HG03196 (cell line): Measurements from ENCODE around the gene ERN1.

Experiments
- ATAC-seq: cut with Tn5 transposase; IDR thresholded peaks from one replicate; pipeline ENCODE4 v1.9.1; 2021; ENCODE audit not compliant: unreplicated experiment

Gene ERN1

DNA sequence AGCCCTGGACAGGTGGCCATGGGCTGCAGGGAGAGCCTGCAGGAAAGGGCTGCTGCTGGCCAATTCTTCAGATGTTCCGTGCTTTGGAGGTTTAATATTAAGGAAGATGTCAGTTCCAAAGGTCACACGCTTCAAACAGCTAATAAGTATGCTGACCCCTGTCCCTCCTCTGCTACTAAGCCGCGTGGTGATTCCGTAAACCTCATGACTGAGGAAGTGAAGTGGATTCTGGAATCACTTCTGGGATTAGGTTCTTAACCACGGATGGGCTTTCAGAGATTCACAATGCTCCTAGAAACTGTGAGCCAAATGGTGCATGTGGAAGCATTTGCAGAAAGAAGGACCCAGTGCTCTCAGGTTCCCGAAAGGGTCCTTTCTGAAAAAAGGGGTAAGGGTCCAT, 28.5 kb upstream of the ERN1 start:
- ATAC-seq = no peak

DNA sequence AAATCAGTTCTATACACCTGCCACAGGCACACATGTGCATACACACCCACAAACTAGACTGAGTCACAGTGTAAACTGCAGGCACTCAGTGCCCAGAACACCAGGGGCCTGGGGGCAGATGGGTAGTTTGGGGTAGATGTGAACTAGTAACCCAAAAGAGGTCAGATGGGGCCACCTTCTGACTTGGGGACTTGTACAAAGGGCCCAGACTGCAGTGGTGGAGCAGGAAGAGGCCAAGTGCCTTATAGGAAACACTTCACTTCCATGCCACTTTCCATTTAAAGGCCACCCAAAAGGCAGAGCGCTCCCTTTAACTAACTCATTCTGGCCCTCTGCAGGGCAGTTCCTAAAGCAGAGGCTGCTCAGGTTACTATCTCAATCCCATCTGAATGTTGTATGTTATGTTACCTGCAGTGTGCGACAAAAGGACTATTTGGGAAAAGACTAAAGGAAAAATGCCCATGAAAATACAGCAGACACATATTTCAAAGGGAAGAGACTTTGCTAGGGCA, 27.8 kb upstream of the ERN1 start:
- ATAC-seq = no peak

DNA sequence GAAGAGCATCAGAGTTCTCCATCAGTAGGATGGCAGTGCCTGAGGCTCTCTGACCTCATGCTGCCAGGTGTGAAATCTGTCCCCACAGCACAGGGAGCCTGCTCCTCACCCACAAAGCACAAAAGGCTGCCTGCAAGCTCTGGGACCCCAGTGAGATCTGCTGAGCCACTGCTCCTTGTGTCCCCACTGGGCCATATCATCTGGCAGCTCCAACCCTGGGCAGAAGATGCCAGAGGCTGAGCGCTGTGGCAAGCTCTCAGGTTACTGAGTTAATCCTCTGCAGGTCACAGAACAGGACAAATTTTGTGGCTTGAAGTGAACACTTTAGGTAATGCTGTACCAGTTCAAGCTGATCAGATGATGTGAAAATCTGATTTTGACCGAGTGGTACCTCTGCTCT, 26.7 kb upstream of the ERN1 start:
- ATAC-seq = no peak

DNA sequence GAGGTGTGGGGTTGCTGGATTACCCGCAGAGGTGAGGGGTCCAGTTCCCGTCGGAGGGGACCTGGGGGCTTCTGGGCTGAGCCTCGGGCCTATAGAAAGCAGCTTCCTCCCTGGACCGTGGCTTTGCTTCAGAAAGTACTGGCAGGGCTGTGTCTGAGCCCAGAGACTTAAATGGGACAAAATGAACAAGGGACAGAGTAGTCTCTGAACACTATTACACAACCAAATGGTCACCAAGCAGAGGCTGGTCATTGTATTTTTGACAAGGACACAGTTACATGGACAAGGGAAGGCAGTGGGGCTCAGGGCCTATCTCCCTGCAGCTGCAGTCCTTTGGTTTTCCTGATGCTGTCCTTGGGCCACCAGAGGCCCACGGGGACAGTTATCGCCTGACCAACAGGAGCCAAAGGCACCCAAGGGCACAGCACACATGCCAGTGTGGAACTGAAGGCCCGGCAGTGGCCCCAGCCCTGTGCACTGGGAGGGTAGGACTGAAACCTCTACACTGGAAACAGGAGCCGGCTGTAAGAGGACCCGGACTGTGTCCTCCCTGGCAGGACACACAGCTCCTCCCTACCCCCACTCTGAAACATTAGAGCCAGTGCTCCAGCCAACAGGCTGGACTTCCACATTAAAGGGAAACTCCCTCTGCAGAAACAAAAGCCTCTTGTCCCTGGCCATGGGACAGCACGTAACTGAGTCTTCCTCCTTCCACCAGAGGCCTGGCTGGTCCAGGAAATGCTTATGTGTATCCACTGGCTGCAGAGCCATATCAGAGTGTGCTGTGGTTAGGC, 26.0 kb upstream of the ERN1 start:
- ATAC-seq = no peak

DNA sequence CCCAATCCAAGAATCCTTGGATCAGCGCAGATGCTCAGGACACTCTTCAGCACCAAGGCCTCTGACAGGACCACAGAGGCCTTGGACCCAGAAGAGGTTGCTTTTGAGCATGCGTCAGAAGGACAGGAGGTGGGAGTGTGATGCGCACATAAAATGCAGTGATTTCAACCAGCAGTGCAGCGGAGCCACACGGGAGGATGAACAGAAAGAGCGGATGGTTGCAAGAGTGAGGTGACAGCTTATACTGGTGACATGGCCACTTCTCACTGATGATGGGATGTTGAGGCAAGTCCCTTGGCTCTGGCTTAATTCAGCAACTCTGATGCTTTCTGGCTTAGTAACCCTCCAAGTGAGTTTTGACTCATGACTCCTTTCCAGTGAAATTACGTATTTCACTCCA, 25.2 kb upstream of the ERN1 start:
- no peak for ATAC-seq

DNA sequence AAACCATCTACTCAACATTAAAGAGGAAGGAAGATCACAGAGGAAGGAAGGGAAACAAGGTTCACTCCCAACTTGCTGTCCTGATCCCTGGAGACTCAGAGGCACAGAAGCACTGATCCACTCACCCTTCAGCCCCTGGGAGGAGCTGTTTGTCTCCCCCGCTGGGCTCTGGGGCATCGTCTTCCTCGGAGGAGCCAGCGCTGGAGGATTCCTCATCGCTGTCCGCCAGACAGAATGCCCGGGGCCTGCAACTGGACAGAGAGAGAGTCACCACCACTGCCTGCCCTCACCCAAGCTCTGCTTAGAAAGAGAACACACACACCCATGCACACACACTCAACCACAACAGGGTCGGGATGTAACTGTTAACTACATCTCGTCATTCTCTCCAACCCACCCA, 24.8 kb upstream of the ERN1 start:
- ATAC-seq = no peak

DNA sequence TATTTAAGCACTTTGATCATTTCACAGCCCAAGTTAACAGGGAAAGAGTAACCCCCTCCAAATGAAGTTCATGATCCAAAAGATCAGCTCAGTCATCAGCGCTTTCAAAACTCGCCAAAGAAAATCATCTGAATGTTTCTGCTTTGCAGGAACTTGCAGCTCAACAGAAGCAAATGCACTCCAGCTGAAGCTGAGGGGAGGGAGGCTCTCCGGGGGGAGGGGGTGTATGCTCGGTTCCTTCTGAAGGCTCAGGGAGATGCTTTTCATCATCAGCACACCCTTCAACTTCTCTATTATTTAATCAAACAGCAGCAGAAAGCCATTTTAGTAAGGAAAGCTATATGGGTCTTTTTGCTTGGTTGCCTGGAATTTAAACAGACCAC, 24.4 kb upstream of the ERN1 start:
- no peak for ATAC-seq

DNA sequence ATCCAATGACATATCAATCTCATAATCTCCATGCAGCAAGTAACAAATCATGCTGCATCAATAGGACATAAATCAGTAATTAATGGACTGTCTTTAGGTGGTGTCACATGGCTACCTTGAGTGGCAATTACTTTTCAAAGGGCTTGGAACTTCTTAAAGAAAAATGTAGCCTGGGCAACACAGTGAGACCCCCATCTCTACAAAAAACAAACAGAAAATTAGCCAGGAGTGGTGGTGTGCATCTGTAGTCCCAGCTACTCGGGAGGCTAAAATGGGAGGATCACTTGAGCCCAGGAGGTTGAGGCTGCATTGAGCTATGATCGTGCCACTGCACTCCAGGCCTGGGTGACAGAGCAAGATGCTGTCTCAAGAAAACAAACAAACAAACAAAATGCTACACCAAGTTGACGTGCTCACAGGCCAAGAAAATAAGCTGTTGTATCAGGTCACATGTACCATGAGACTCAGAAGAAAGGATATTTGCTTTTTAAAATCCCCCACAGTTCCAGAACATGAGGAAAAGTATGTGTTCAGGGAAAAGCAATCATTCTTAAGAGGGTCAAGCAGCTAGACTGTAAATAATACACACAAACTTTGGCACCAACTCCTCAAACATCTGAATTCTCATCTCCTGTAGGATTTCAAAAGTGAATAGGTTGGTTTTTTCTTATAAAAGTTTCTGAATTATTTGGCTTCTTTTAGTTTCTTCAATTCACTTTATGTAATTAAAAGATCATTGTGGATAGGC, 23.8 kb upstream of the ERN1 start:
- ATAC-seq = no peak

DNA sequence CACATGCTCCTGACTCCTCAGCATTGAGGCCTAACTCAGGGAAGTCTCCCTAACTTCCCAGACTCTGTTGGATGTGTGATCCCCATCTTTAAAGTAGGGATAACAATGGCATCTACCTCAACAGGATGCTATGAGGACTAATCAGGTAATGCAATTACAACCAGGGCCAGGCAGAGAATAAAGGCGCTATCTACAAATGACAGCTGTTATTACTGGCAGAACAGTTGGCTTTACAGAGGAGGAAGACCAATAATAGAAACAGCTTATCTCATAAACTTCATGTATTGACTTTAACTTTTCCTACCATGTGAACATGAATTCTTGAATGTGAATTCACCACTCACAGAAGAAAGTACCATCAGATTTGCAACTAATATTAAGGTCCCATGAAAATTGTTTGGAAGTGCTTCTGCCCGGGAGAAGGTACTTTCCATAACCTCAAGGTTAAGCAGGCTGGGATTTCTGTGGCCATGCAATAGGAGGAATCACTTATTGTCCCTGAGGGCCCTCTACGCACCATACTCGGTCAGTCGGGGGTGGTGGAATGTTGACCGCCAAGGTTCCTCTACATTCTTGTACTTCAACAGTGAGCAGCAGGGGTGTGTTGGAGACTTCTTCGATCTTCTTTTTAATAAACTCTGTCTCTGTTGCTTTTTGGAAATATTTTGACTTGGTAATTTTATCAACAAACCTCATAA, 22.6 kb upstream of the ERN1 start:
- ATAC-seq = no peak

DNA sequence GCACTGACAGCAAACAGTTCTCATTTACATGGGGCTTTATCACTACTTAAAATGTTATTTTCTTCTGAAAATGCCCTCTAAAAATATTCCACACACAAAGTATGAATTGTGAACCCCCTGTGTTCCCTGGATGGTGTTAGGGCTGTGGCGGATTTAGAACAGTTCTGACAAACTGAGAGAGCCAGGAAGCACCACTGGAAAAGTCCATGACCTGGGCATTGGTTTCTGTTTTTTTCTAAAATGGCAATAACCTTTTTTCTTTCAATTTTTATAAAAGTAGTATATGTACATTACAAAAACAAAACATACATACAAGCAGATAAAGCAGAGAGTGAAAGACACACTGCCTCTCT, 21.0 kb upstream of the ERN1 start:
- no peak for ATAC-seq

DNA sequence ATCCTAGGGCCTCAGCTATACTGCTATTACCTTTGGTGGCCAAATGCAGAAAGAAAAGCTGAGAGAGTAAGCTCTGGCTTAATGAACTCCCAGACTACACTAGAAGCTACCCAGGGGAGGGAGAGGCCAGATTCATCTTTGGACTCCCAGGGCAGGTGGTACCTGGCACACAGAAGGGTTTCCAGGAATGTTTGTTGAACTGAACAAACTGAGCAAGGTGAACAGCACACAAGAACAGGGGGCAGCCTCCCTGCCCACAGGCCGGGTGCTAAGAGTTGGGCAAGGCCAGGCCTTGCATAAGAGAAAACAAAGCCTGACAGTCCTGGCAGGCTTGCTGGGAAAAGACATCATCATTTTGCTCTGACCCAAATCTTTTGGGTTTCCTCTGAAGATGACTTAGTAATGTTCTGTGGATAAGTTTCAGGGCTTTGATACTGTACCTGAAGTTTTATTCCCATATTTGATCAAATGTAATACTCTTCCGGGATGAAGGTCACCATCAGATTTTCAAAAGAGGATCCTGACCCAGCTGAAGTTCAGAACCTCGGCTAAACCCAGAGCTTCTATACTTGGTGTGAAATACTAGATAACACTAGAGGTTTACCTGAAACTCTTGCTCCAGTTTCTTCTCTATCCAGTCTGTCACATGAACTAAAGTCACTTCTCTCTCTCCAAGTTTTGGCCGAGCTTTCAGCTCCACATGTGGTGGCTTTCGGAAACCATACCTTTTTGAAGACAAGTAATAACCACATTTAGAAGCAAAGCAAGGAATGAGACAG, 20.5 kb upstream of the ERN1 start:
- ATAC-seq = no peak

DNA sequence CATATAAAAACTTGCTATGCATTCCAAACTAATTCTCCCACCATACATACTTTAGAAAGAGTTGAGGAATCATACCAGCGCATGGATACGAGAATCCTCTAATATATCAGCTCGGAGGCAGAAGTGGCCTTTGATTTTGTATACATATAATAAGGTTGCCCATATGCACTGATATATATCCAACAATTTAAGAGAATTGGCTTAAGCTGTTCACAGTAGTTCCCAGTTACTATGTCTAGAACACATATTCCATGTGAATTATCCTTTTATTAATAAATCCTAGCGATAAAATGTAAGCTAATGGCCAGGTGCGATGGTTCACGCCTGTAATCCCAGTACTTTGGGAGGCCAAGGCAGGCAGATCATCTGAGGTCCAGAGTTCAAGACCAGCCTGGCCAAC, 19.3 kb upstream of the ERN1 start:
- ATAC-seq = no peak

DNA sequence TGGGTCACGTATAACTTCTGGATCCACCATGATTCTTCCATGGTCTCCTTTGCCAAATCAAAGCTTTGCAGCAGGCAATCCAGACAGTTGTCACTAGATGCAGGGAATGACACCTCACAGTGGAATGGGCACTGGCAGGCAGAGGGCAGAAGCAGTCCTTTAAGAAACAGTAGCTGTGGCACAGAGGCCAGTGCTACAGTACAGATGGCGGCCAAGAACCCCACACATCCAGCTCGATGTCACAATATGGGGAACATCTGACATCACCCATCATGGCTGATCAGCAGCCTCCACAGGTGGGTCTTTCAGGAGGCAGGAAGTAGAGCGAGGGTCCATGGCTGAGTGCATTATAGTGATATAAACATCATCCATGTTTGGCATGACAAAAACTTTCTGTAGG, 18.8 kb upstream of the ERN1 start:
- no peak for ATAC-seq

DNA sequence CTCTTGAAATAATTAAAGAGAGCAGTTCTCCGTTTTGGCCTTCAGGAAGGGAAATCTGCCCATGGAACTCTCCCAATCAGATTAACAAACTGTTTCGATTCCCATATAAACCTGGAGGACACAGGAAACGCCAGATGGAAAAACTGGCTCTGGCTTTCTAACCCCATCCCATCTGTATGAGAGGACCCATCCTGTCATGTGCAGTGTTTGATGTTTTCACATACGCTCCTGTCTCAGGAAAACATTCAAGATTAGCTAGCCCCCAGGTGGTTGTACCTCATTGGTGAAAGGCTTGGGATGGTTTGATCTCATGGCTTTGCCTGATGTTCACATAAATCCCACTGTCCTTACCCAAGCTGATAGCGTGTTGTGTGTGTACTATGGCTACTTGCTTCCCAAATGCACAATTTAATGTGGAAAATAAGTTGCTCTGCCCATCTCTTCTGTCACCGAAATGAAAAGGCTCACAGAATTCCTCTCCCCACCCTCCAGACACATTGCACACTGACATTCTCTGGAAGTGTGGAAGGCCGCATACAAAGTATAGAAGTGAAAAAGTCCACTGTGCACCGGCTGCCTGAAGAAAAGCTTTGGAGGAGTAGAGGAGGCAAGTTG, 18.2 kb upstream of the ERN1 start:
- ATAC-seq = no peak

DNA sequence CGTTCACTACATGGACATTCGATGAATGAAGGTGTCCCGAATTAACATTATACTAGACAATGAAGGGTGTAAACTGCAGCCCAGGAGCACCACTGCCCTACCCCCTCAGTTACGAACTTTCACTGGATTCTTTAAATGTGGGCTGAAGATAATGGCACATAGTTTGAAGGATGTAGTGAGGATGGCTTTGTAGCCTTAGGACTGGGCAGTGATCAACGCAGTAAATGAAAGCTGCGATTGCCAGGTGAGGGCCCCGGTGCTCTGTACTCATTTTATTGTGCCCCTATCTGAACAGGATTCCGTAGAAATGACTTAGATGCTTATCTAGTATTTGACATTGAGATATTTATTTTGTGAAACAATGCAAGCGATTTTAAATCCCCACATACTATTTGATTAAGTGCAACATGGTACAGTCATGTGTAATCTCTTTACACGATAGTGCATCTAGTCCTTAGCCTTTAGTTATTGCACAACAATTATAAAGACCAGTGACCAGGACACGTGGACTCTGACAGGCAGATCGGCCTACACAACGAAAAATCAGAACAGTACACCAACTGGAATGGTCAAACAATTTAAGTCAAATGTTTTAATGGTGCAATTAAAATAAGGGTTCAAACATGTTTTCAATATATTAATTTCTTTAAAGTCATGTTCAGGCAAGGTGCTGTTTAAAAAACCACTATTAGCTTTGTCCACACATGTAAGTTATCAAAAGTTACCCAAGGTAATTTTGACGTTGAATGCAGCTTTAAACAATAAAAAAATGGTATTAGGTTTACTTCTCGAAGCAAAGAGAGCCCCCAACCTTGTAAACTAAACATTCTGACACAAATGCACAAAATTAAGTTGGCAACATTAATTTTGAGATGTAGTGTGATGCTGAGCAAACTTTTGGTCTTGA, 17.4 kb upstream of the ERN1 start:
- no peak for ATAC-seq

DNA sequence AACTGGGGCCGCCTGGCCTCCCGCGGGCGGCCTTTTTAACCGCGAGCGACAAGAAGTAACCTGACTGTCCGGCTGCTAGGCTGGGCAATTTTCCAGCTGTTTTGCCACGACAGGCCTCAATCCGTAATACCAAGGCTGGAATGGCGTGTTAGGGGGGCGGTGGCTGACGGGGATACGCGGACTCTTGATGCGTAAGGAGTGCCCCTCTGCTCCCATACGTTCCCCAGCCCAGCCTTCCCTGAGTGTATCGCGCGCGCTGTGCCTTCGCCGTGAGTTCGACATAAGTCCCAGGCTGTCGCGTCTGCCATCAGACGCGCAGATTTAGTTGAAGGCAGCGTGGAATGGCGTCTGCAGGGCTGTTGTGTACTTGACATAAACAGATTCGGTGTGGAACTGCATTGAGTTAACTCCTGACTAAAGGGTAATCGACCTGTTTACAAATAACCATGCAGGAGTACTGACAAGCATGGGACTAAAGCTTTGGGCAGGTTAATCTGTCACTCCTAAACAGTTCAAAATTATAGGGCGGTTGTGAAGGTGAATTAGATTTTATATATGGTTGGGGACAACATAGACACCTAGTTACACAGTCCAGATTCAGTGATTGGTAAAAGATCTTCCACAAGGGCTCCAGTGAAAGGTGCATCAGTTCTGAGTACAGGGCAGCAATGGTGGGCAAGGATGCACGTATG, 16.6 kb upstream of the ERN1 start:
- ATAC-seq = peak; percentile 8

DNA sequence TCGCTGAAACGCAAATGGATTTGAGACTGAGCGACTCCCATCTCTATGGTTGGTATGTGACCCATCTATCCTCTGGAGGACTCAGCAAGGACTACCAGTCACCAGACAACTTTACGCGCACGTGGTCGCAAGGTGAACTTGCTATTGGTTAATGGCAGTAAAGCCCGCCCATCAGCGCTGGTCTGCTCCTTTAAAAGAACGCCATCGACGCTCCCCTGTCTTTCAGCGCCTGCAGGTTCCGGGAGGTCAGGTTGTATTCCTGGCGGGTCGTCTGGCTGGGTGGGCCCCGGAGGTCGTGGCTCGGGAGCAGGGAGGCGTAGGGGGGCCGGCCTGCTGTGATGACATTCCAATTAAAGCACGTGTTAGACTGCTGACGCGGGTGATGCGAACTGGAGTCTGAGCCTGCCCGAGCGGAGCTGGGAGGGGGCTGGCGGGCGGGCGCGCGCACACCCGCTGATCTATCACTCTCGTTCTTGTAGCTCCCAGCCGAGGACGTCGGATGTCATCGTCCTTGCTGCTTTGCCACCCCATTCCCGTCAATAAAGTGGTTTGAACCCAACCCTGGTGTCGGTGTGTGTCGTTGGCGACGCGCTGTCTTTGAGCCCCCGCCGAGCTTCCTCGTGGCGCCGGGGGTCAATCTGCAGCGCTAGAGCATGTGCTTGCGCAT, 15.9 kb upstream of the ERN1 start:
- peak; percentile 90 for ATAC-seq

DNA sequence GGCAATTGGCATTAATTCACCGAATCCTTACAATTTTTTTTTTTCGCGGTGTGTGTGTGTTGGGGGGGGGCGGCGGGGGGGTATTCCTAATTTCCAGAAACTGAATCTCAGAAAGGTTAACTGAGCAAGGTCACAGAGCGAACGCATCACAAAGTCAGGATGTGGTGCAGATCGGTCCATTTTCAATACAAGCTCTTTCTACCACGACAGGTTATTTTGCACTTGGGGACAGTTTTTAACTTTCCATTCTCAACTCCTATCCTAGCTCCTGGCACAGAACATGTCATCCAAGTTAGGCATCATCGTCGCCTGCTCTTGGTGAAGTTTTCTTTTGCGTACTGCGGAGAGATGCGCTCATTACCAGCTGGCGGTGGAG, 15.4 kb upstream of the ERN1 start:
- ATAC-seq = peak; percentile 7

DNA sequence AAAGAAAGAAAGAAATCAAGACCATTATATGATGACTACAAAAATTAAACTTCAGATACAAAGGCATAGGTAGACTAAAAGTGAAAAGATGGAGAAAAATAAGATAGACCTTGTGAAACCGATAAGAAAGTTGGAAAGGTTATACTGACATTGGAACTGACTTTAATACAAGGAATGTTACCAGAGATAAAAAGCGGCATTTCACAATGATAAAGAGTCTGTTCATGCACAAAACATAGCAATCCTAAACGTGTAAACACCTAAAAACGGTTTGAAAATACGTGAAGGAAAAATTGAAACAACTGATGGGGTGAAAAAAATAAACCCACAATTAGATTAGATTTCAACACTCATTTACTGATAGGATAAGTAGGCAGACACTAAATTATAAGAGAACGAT, 9.6 kb upstream of the ERN1 start:
- no peak for ATAC-seq
